Activated T-cell treated with anti-CD3 and anti-CD28 coated beads, Interleukin-2, amount 50 U/mL, for 4 hours (primary cell): ENCODE measurements around the gene ERBB4. TPM values are rescaled to one million over a fixed set of nuclear protein-coding genes. Genes with fewer than 3 reads are reported as not detected.

ENCODE experiments used
- ATAC-seq, 2 donors: fragments of 200-7000 bp; cut with Tn5 transposase; one replicate each; pipeline ENCODE4 v1.10.0; 2021
- DNase-seq: peaks from one replicate; pipeline ENCODE4 v3.0.0-alpha.2; 2020
- H3K27me3 Mint-ChIP-seq: one replicate; pipeline ENCODE4 v1.8.0; 2021; ENCODE audit warnings: low read depth, mixed read lengths
- H3K36me3 Mint-ChIP-seq: one replicate; pipeline ENCODE4 v1.8.0; 2022; ENCODE audit warnings: mixed read lengths; ENCODE audit not compliant: insufficient read depth
- H3K4me1 Mint-ChIP-seq: one replicate; pipeline ENCODE4 v1.8.0; 2021; ENCODE audit warnings: low read depth, mixed read lengths
- H3K4me3 Mint-ChIP-seq: one replicate; pipeline ENCODE4 v1.8.0; 2021; ENCODE audit warnings: mild to moderate bottlenecking, moderate library complexity, mixed read lengths
- H3K9me3 Mint-ChIP-seq: one replicate; pipeline ENCODE4 v1.8.0; 2021; ENCODE audit warnings: mixed read lengths
- total RNA-seq, 3 donors: library from RNA; stranded (reverse); gene quantifications; one replicate each; pipeline ENCODE4 v1.2.1, GENCODE V29; 2021

ERBB4 gene
- total RNA-seq, 3 donors from 2014 or later: not detected

- H3K4me1 Mint-ChIP-seq: no peaks in the 10 kb centered on the region
- no peaks in the 10 kb centered on the region for H3K36me3 Mint-ChIP-seq
- H3K27me3 Mint-ChIP-seq: no peaks in the 10 kb centered on the region
- peaks cover 4% of the 10 kb centered on the region for H3K9me3 Mint-ChIP-seq
- ATAC-seq (no peak), DNase-seq (no peak)
- H3K4me3 Mint-ChIP-seq: no peak overlapping the region
Measured at GRCh38 chr2:211690736-211691135, 847.9 kb downstream of the ERBB4 start.

- no peaks in the 10 kb centered on the region for H3K36me3 Mint-ChIP-seq
- H3K9me3 Mint-ChIP-seq: peaks cover 17% of the 10 kb centered on the region
- DNase-seq (no peak), ATAC-seq (no peak)
- no peaks in the 10 kb centered on the region for H3K4me1 Mint-ChIP-seq
- H3K4me3 Mint-ChIP-seq: no peak overlapping the region
- no peaks in the 10 kb centered on the region for H3K27me3 Mint-ChIP-seq
Measured at GRCh38 chr2:211688196-211688595, 850.4 kb downstream of the ERBB4 start.

- no peaks in the 10 kb centered on the region for H3K4me1 Mint-ChIP-seq
- ATAC-seq (no peak), DNase-seq (no peak)
- H3K36me3 Mint-ChIP-seq: no peaks in the 10 kb centered on the region
- H3K27me3 Mint-ChIP-seq: peaks cover 2% of the 10 kb centered on the region
- H3K9me3 Mint-ChIP-seq: no peaks in the 10 kb centered on the region
- H3K4me3 Mint-ChIP-seq: no peak overlapping the region
Measured at GRCh38 chr2:211674715-211675114, 863.9 kb downstream of the ERBB4 start.

DNA sequence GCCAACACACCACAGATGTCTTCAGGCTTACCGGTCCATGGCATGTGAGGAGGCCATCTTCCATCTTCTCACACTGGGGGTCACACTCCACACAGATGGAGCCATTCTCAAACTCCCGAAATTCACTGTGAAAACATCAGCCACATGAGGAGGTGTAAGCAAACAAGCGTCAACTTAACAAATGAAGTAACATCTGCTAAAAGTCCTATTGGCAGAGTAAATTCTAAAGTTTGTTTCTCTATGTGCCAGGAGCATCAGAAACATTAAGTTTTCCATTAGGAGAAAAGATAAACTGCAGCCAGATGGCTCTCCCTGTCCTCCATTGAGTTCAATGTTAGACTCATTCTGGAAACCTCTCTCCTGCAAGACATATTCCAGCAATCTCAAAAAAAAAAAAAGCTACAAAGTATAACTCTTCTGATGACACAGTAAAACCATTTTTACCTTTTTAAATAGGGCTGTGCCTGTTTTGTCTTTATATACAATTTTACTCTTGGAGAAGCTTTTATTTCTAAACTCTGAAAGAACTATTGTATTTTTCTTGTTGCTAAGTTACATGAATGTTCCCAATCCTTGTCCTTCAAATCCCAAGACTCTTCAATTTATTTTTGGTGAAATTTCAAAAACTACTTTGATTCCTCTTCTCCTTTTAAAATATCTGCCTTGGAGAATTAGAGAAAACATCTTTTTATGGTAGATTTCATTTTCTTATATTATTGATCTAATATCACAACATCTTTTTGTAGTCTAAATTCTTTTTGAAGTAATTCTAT, 865.3 kb downstream of the ERBB4 start:
- DNase-seq (no peak), ATAC-seq (no peak)
- H3K27me3 Mint-ChIP-seq: no peaks in the 10 kb centered on the region
- no peaks in the 10 kb centered on the region for H3K36me3 Mint-ChIP-seq
- no peaks in the 10 kb centered on the region for H3K4me1 Mint-ChIP-seq
- H3K9me3 Mint-ChIP-seq: no peaks in the 10 kb centered on the region
- H3K4me3 Mint-ChIP-seq: no peak overlapping the region

- no peaks in the 10 kb centered on the region for H3K4me1 Mint-ChIP-seq
- H3K36me3 Mint-ChIP-seq: no peaks in the 10 kb centered on the region
- DNase-seq (no peak), ATAC-seq (no peak)
- no peaks in the 10 kb centered on the region for H3K27me3 Mint-ChIP-seq
- no peaks in the 10 kb centered on the region for H3K9me3 Mint-ChIP-seq
- no peak overlapping the region for H3K4me3 Mint-ChIP-seq
Measured at GRCh38 chr2:211671977-211672376, 866.6 kb downstream of the ERBB4 start.

- no peak overlapping the region for H3K4me3 Mint-ChIP-seq
- ATAC-seq: no peak
- no peaks in the 10 kb centered on the region for H3K36me3 Mint-ChIP-seq
- no peaks in the 10 kb centered on the region for H3K4me1 Mint-ChIP-seq
- H3K27me3 Mint-ChIP-seq: no peaks in the 10 kb centered on the region
- DNase-seq: no peak
- H3K9me3 Mint-ChIP-seq: peaks cover 2% of the 10 kb centered on the region
Measured at GRCh38 chr2:211665299-211665698, 873.3 kb downstream of the ERBB4 start.

GRCh38 chr2:211664321-211664720, 874.3 kb downstream of the ERBB4 start:
- Mint-ChIP-seq H3K4me3 (no peak overlapping the region), H3K27me3 (no peaks in the 10 kb centered on the region), H3K4me1 (no peaks in the 10 kb centered on the region), H3K36me3 (no peaks in the 10 kb centered on the region), H3K9me3 (peaks cover 5% of the 10 kb centered on the region)
- DNase-seq: no peak
- no peak for ATAC-seq

DNA sequence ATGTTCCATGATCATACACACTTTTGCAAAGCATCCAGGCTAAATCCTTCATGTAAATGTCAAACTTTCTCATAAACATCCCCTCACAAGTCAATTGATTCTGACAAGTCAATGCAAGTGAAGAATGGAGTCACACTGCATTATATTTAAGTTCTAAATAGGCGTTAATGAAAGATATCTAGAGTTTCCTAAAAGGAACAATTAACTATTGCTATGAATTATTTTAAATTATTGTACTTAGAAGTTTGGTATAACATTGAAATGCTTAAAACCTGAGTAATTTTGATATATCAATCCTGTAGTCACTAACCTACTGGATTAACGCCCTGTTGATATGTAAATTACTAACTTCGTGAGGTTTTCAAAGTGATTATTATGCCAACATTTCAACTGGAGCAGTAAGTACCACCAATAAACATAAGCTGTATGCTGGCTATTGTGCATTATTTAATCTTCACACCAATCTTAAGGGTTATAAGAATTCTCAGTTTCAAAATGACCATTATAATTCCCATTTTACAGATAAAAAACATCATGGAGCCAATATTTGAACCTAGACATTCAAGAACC, 884.3 kb downstream of the ERBB4 start:
- DNase-seq (no peak), ATAC-seq (no peak)
- no peaks in the 10 kb centered on the region for H3K9me3 Mint-ChIP-seq
- H3K4me3 Mint-ChIP-seq: no peak overlapping the region
- H3K36me3 Mint-ChIP-seq: no peaks in the 10 kb centered on the region
- H3K27me3 Mint-ChIP-seq: no peaks in the 10 kb centered on the region
- H3K4me1 Mint-ChIP-seq: no peaks in the 10 kb centered on the region

DNA sequence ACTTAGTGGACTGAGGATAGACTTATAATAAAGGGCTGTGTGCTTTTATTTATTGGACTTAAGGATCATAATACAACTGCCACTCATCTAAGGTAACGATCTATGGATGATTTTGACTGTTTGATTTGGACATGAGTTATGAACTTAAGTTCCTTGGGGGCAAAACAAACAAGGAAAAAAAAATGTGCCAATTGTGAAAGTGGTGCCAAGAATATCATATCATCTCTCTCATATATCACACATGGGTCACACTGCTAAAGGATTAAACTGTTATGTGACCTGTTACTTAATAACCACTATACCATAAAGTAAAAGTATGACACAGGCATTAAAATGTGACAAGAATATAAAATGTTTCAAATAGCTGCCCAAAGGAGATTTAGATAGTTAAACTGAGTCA, 886.3 kb downstream of the ERBB4 start:
- Mint-ChIP-seq H3K36me3 (no peaks in the 10 kb centered on the region), H3K4me1 (no peaks in the 10 kb centered on the region), H3K9me3 (no peaks in the 10 kb centered on the region), H3K27me3 (no peaks in the 10 kb centered on the region), H3K4me3 (no peak overlapping the region)
- DNase-seq (no peak), ATAC-seq (no peak)

DNA sequence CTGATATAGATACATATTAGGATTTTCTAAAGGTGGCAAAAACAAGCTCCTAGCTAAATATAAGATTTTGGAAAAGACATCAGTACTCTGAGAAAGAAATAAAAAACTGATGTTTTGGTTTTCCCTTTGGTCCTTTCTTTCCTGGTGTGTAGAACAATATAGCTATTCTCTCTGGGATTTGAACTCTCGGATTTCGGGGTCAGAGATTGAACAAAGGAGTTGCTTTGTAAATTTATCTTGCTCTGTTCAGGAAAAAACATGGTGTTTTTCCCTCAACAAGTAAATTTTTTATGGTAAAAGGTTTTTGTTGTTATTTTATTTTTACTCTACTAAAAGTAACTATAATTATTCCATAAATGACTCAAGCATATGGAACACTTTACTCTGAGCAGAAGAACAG, 889.3 kb downstream of the ERBB4 start:
- Mint-ChIP-seq H3K4me3 (no peak overlapping the region), H3K9me3 (peaks cover 4% of the 10 kb centered on the region), H3K27me3 (no peaks in the 10 kb centered on the region), H3K36me3 (no peaks in the 10 kb centered on the region), H3K4me1 (no peaks in the 10 kb centered on the region)
- DNase-seq (no peak), ATAC-seq (no peak)

DNA sequence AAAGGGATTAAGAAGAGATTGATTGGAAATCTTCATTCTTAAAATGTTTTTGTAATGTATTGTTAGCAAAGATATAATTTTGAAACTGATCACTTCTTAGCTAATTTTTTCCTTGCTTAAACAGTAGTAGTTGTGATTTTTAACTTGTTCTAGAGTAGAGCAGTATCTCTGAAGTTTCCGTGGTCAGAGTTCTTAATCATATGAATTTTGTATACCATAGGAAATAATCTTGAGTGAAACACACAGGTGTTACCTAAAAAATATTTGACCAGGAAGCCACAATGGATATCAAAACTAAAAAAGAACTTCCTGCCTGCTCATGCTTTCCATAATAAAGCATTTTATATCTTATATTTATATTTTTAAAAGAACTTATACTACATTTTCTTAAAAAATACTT, 907.1 kb downstream of the ERBB4 start:
- H3K4me1 Mint-ChIP-seq: no peaks in the 10 kb centered on the region

GRCh38 chr2:211623096-211623495, 915.5 kb downstream of the ERBB4 start:
- Mint-ChIP-seq H3K4me1 (no peaks in the 10 kb centered on the region), H3K4me3 (no peak overlapping the region), H3K36me3 (no peaks in the 10 kb centered on the region), H3K27me3 (no peaks in the 10 kb centered on the region), H3K9me3 (peaks cover 10% of the 10 kb centered on the region)
- DNase-seq (no peak), ATAC-seq (no peak)

More for the DNA sequence above, 907.1 kb downstream of the ERBB4 start:
- DNase-seq (no peak), ATAC-seq (no peak)
- H3K27me3 Mint-ChIP-seq: no peaks in the 10 kb centered on the region
- no peaks in the 10 kb centered on the region for H3K36me3 Mint-ChIP-seq
- no peak overlapping the region for H3K4me3 Mint-ChIP-seq
- peaks cover 4% of the 10 kb centered on the region for H3K9me3 Mint-ChIP-seq

GRCh38 chr2:211620986-211621385, 917.6 kb downstream of the ERBB4 start:
- peaks cover 6% of the 10 kb centered on the region for H3K9me3 Mint-ChIP-seq
- no peak overlapping the region for H3K4me3 Mint-ChIP-seq
- no peaks in the 10 kb centered on the region for H3K36me3 Mint-ChIP-seq
- no peaks in the 10 kb centered on the region for H3K4me1 Mint-ChIP-seq
- DNase-seq (no peak), ATAC-seq (no peak)
- no peaks in the 10 kb centered on the region for H3K27me3 Mint-ChIP-seq

GRCh38 chr2:211617803-211618202, 920.8 kb downstream of the ERBB4 start:
- no peak for DNase-seq
- ATAC-seq: no peak
- no peak overlapping the region for H3K4me3 Mint-ChIP-seq
- no peaks in the 10 kb centered on the region for H3K36me3 Mint-ChIP-seq
- no peaks in the 10 kb centered on the region for H3K27me3 Mint-ChIP-seq
- no peaks in the 10 kb centered on the region for H3K9me3 Mint-ChIP-seq
- H3K4me1 Mint-ChIP-seq: no peaks in the 10 kb centered on the region

DNA sequence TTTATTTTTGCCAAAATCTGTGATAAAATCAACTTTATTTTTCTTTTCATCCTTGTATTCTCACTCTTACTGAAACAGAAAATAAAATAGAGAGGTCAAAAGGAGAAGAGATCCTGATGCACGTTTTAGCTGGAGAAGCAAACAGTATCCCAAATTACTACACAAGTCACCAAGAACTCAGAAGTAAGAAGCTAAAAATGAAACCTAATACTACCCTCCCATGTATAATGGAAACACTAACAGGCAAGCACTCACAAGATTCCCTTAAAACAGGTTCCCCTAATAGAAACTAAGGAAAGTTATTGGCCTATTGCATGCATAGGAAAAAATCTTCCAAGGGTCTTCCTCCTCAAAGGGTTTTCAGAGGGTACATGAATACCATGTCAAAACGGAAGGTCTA, 927.0 kb downstream of the ERBB4 start:
- Mint-ChIP-seq H3K27me3 (no peaks in the 10 kb centered on the region), H3K4me3 (peak overlapping the region; percentile 74), H3K9me3 (no peaks in the 10 kb centered on the region), H3K36me3 (no peaks in the 10 kb centered on the region), H3K4me1 (peaks cover 12% of the 10 kb centered on the region)
- DNase-seq (no peak), ATAC-seq (no peak)
